GM12891 (cell line): ENCODE measurements around the gene SMYD3.
"Not testable (repeated sequence)": the region's sequence is repeated elsewhere in the genome, so short reads cannot be mapped to it uniquely, and the experiment has no call there.

Experiments used
- DNase-seq: peaks from one replicate; pipeline ENCODE4 v3.0.0; 2011; ENCODE audit warnings: low spot score; ENCODE audit not compliant: insufficient read length
- FAIRE-seq: peaks from 2 replicates; lab custom pipeline; 2011; peaks lifted over from hg19 to GRCh38; lab: Jason Lieb, UNC
- PAX5 ChIP-seq: IDR thresholded peaks from 2 replicates; pipeline ENCODE4 v1.6.1; 2011; ENCODE audit warnings: low read length, moderate library complexity, mild to moderate bottlenecking; ENCODE audit not compliant: insufficient read depth, severe bottlenecking
- POLR2A ChIP-seq: IDR thresholded peaks from 2 replicates; pipeline ENCODE4 v1.6.1; 2011; ENCODE audit warnings: low read depth, low read length, control low read depth
- POLR2AphosphoS5 ChIP-seq: IDR thresholded peaks from 2 replicates; pipeline ENCODE4 v1.6.1; 2011; ENCODE audit warnings: low read depth, low read length, control low read depth
- POU2F2 ChIP-seq: IDR thresholded peaks from 2 replicates; pipeline ENCODE4 v1.6.1; 2011; ENCODE audit warnings: low read depth, mild to moderate bottlenecking, control low read depth, low read length, moderate library complexity
- SPI1 ChIP-seq: IDR thresholded peaks from 2 replicates; pipeline ENCODE4 v1.6.1; 2011; ENCODE audit warnings: low read depth, low read length, control low read depth
- TAF1 ChIP-seq: IDR thresholded peaks from 2 replicates; pipeline ENCODE4 v1.6.1; 2011; ENCODE audit warnings: low read depth, low read length, control low read depth

The SMYD3 gene

GRCh38 chr1:246343937-246344336, 163.1 kb downstream of the SMYD3 start:
- no peak for FAIRE-seq
- no peak for TF ChIP-seq PAX5
- no peak for TF ChIP-seq POU2F2
- no peak for TF ChIP-seq SPI1
- TF ChIP-seq POLR2AphosphoS5, result no peak
- TF ChIP-seq TAF1, result no peak

DNA sequence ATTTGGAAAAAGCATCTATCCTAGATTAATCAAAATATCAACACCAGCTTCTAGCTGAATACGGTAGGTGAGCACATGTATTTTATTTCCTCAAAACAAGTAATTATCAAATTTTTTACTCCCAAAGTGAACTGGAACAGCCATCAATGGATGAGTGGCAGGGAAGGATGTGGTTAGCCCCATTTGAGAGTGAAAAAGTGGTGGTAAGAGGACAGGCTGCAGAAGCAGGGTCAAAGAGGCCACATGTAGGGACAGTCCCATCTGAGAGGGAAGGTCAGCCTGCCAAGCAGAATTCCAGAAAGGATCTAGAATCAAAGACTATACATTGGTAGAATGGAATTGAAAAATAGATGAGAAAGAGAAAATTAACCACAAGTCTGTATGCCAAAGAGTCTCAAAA, 163.8 kb downstream of the SMYD3 start:
- no peak for DNase-seq
- no peak for FAIRE-seq
- TF ChIP-seq POLR2A, result no peak
- no peak for TF ChIP-seq TAF1
- no peak for TF ChIP-seq POU2F2
- TF ChIP-seq POLR2AphosphoS5, result no peak
- TF ChIP-seq PAX5, result no peak
- TF ChIP-seq SPI1, result no peak

More at GRCh38 chr1:246343937-246344336, 163.1 kb downstream of the SMYD3 start:
- no peak for DNase-seq

- DNase-seq (no peak), FAIRE-seq (no peak)
- TF ChIP-seq TAF1 (no peak), POLR2AphosphoS5 (no peak), POU2F2 (no peak), POLR2A (no peak), SPI1 (no peak), PAX5 (no peak)
Measured at GRCh38 chr1:246338546-246338945, 168.5 kb downstream of the SMYD3 start.

GRCh38 chr1:246338098-246338497, 169.0 kb downstream of the SMYD3 start:
- DNase-seq (no peak), FAIRE-seq (no peak)

DNA sequence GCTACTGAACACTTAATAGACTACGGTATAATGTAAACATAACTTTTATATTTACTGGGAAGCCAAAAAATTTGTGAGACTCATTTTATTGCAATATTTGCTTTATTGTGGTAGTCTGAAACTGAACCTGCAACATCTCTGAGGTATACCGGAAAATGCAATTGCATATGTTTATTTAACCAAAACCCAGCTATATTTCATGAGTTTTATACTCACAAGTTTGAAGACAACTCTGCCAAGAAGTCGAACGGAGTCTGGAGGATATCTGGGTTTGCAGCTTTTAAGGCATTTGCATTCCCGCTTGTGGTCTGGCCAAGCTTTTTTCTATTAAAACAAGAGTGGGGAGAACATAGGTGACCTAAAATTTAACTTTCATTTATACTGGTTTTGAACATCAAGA, 171.9 kb downstream of the SMYD3 start:
- no peak for DNase-seq
- TF ChIP-seq POU2F2 (no peak), POLR2A (no peak), POLR2AphosphoS5 (no peak), TAF1 (no peak), PAX5 (no peak), SPI1 (no peak)
- FAIRE-seq, result no peak

More at GRCh38 chr1:246338098-246338497, 169.0 kb downstream of the SMYD3 start:
- TF ChIP-seq POLR2A, result no peak
- no peak for TF ChIP-seq POU2F2
- no peak for TF ChIP-seq TAF1
- TF ChIP-seq POLR2AphosphoS5, result no peak
- no peak for TF ChIP-seq SPI1

DNA sequence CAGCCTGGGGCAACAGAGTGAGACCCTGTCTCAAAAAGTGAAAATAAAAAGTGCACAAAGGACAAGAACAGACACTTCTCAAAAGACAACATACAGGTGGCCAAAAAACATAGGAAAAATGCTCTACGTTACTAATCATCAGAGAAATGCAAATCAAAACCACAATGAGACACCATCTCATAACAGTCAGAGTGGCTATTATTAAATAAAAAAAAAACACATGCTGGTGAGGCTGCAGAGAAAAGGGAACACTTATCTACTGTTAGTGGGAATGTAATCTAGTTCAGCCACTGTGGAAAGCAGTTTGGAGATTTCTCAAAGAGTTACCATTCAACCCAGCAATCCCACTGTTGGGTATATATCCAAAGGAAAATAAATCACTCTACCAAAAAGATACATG, 173.2 kb downstream of the SMYD3 start:
- DNase-seq, result no peak
- TF ChIP-seq TAF1 (no peak), POU2F2 (no peak), POLR2A (no peak), SPI1 (no peak), POLR2AphosphoS5 (no peak), PAX5 (no peak)

DNA sequence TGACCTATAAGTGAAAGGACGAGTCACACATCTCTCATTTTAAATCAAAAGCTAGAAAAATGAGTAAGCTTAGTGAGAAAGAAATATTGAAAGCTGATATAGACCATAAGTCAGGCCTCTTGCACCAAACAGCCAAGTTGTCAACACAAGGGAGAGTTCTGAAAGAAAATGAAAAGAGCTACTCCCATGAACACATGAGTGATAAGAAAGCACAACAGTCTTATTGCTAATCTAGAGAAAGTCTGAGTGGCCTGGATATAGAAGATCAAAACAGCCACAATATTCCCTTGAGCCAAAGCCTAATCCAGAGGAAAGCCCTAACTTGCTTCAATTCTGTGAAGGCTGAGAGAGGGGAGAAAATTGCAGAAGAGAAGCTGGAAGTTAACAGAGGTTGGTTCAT, 175.0 kb downstream of the SMYD3 start:
- FAIRE-seq (no peak), DNase-seq (no peak)
- TF ChIP-seq TAF1 (no peak), SPI1 (no peak), POLR2A (no peak), POU2F2 (no peak), POLR2AphosphoS5 (no peak), PAX5 (no peak)

More for the DNA sequence above, 173.2 kb downstream of the SMYD3 start:
- FAIRE-seq, result no peak

DNA sequence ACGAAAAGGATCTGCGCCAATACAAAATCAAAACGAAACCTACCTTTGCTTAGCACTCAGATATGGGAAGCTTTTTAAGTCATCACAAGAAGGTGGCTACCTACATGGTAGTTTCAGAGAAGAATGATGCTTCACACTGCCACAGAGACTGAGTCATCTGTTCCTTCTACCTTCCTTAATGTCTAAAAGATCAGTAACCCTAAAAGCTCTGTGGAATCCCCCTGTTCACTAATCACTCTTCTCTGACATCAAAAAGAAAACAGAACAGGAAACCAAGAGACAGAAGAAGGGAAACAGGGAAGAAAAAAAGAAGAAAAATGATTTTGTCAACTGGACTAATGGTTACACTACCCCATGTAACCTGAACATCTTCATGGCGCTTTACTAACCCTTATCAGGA, 177.2 kb downstream of the SMYD3 start:
- no peak for TF ChIP-seq POLR2AphosphoS5
- TF ChIP-seq SPI1, result peak; percentile 42; the same call in 1 of the 2 replicates
- TF ChIP-seq POLR2A, result no peak
- TF ChIP-seq TAF1, result no peak
- no peak for TF ChIP-seq POU2F2
- peak; percentile 95 for FAIRE-seq
- DNase-seq, result peak; percentile 41

GRCh38 chr1:246329292-246329691, 177.8 kb downstream of the SMYD3 start:
- DNase-seq, FAIRE-seq: not testable (repeated sequence)

DNA sequence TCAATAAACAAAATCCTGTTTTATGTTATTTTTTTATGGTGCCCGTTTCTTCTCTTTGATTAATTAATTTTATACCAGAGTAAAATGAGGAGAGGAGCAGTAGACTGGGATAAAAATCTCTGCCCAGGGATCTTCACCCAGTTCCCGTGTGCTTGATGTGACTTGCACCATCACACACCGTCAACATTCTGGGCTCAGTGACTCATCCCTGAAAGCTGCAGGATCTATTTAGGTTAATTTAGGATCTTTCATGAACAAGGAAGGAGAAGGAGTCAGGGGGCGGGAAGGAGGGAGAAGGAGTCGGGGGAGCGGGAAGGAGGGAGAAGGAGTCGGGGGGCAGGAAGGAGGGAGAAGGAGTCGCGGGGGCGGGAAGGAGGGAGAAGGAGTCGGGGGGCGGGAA, 182.4 kb downstream of the SMYD3 start:
- no peak for TF ChIP-seq POLR2A
- TF ChIP-seq POU2F2, result no peak
- TF ChIP-seq PAX5, result no peak
- TF ChIP-seq POLR2AphosphoS5, result no peak
- TF ChIP-seq SPI1, result no peak
- TF ChIP-seq TAF1, result no peak
- FAIRE-seq (no peak), DNase-seq (no peak)

- FAIRE-seq, DNase-seq: not testable (repeated sequence)
Measured at GRCh38 chr1:246324033-246324432, 183.0 kb downstream of the SMYD3 start.

DNA sequence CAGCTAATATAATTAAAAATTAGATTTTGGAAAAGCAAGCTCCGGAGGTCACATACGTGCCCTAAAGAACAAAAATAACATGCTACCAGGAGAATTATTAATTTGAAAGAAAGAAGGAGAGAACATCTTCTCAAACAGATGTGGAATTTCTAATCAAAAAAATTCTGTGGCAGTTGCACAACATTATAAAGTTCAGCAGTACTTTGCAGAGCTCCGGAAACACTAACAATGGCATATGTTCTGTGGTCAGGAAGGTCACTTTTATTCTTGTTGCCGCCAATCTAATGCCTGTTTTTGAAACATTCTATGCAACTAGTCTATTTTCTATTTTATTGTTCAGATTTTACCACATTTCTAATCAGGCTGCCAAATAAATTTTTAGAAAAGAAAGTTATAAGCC, 186.8 kb downstream of the SMYD3 start:
- TF ChIP-seq POLR2AphosphoS5 (no peak), PAX5 (no peak), POLR2A (no peak), TAF1 (no peak), POU2F2 (no peak), SPI1 (no peak)
- FAIRE-seq (no peak), DNase-seq (no peak)
